A549 (cell line): Measurements from ENCODE around the gene STK26.
A peak's percentile ranks its signal among the peaks of the same experiment; 100 is the strongest.

Source experiments
- CTCF ChIP-seq: fragments of >200 bp; sonication (Bioruptor Twin); formaldehyde crosslinking; IDR thresholded peaks from 3 replicates; pipeline ENCODE4 v1.5.1; 2016
- EHF ChIP-seq: fragments of 250-450 bp; sonication (Bioruptor Pico); IDR thresholded peaks from 2 replicates; pipeline ENCODE4 v1.5.0; 2020; ENCODE audit warnings: mild to moderate bottlenecking
- EP300 ChIP-seq, 2 experiments: fragments of >200 bp; sonication (Bioruptor Twin); formaldehyde crosslinking; IDR thresholded peaks; 2 replicates in 1 of 2; 3 replicates in 1 of 2; pipeline ENCODE4 v1.6.1; 2016 to 2017
- HDAC2 ChIP-seq: fragments of 200-600 bp; sonication (generic); IDR thresholded peaks from 2 replicates; pipeline ENCODE4 v1.6.1; 2016
- HEYL ChIP-seq: fragments of 250-450 bp; sonication (Bioruptor Pico); IDR thresholded peaks from 2 replicates; pipeline ENCODE4 v1.8.0; 2021; ENCODE audit warnings: mild to moderate bottlenecking, moderate library complexity
- MAFK ChIP-seq: fragments of 450-650 bp; IDR thresholded peaks from 2 replicates; pipeline ENCODE4 v1.6.1; 2014; ENCODE audit not compliant: partially characterized antibody
- POLR2A ChIP-seq: IDR thresholded peaks from 2 replicates; pipeline ENCODE4 v1.6.1; 2012; ENCODE audit warnings: mild to moderate bottlenecking, low read length
- TF ChIP-seq, protein P1 (sequence below): IDR thresholded peaks from 2 replicates; pipeline ENCODE4 v1.6.1; 2012

- no peak for TF ChIP-seq HEYL (CRISPR knock-in tag)
- no peak for TF ChIP-seq EHF (CRISPR knock-in tag)
- peak; percentile 51 for TF ChIP-seq CTCF
- TF ChIP-seq MAFK: no peak
- TF ChIP-seq HDAC2: no peak
- TF ChIP-seq, protein P1, sequence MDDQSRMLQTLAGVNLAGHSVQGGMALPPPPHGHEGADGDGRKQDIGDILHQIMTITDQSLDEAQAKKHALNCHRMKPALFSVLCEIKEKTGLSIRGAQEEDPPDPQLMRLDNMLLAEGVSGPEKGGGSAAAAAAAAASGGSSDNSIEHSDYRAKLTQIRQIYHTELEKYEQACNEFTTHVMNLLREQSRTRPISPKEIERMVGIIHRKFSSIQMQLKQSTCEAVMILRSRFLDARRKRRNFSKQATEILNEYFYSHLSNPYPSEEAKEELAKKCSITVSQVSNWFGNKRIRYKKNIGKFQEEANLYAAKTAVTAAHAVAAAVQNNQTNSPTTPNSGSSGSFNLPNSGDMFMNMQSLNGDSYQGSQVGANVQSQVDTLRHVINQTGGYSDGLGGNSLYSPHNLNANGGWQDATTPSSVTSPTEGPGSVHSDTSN: no peak
- no peak for TF ChIP-seq POLR2A
- no peak for TF ChIP-seq EP300 (IDR thresholded peaks at IDR 0.05)
Observed at GRCh38 chrX:132092439-132093065, 69.5 kb downstream of the STK26 start.
